Muscle of back (tissue), 11 donors: ENCODE measurements around the gene EIF2B5. TPM values are rescaled to one million over a fixed set of nuclear protein-coding genes. Genes with fewer than 3 reads are reported as not detected.

Experiments used
- DNase-seq, 3 donors: peaks; one replicate each; pipeline versions ENCODE4 v3.0.0 to v3.0.0-alpha.2; 2013
- polyA plus RNA-seq, 10 donors: library from polyadenylated mRNA; unstranded; fragments of 120-200 nt; gene quantifications; one replicate each; pipeline ENCODE4 v1.2.1, GENCODE V29; 2013; ENCODE audit not compliant: insufficient read length in 10 of 10

The EIF2B5 gene
- polyA plus RNA-seq, 10 donors, result 30.4 to 42.6 (median 35.5) TPM

- DNase-seq, result no peak
These were observed 57.7 kb downstream of the EIF2B5 start for GRCh38 chr3:184192889-184193288.

GRCh38 chr3:184193991-184194539, 58.9 kb downstream of the EIF2B5 start:
- DNase-seq, result no peak

Other genes starting within 250 kb of the EIF2B5 start
- 10 to 100 TPM; 17.1 to 40.2 (median 24.6) TPM for gene ABCC5, start 117.5 kb upstream of the EIF2B5 start, polyA plus RNA-seq
- gene HTR3D, start 103.6 kb upstream of the EIF2B5 start, polyA plus RNA-seq, result not detected
- not detected for gene HTR3C, start 82.3 kb upstream of the EIF2B5 start, polyA plus RNA-seq
- gene HTR3E, start 38.3 kb upstream of the EIF2B5 start, polyA plus RNA-seq, result not detected
- gene DVL3, start 20.0 kb downstream of the EIF2B5 start, polyA plus RNA-seq, result 10 to 100 TPM; 67.8 to 98.1 (median 76.6) TPM
- gene AP2M1, start 39.5 kb downstream of the EIF2B5 start, polyA plus RNA-seq, result 100 to 1,000 TPM; 185 to 233 (median 199) TPM
- gene ABCF3, start 50.8 kb downstream of the EIF2B5 start, polyA plus RNA-seq, result 10 to 100 TPM; 38.3 to 52.9 (median 44.8) TPM
- under 1 TPM in 9 of 10 donors, not detected in 1; 0.24 to 0.84 (median 0.48) TPM for gene VWA5B2, start 94.2 kb downstream of the EIF2B5 start, polyA plus RNA-seq
- 10 to 100 TPM; 19.3 to 25.0 (median 21.2) TPM for gene ALG3, start 113.6 kb downstream of the EIF2B5 start, polyA plus RNA-seq
- 1 to 10 TPM in 8 of 10 donors, under 1 TPM in 2; 0.67 to 2.3 (median 1.5) TPM for gene EEF1AKMT4, start 114.3 kb downstream of the EIF2B5 start, polyA plus RNA-seq
- gene CAMK2N2, start 126.2 kb downstream of the EIF2B5 start, polyA plus RNA-seq, result under 1 TPM in 4 of 10 donors, not detected in 6; 0.10 to 0.22 (median 0.13) TPM
- gene ECE2, start 140.7 kb downstream of the EIF2B5 start, polyA plus RNA-seq, result under 1 TPM in 1 of 10 donors, not detected in 9; 0.16 TPM
- gene PSMD2, start 163.9 kb downstream of the EIF2B5 start, polyA plus RNA-seq, result 100 to 1,000 TPM; 149 to 175 (median 165) TPM
- gene EIF4G1, start 179.2 kb downstream of the EIF2B5 start, polyA plus RNA-seq, result 100 to 1,000 TPM; 155 to 234 (median 181) TPM
- gene FAM131A, start 202.2 kb downstream of the EIF2B5 start, polyA plus RNA-seq, result 10 to 100 TPM in 7 of 10 donors, 1 to 10 TPM in 3; 8.4 to 13.3 (median 10.7) TPM
- 1 to 10 TPM; 2.4 to 5.9 (median 3.2) TPM for gene CLCN2, start 226.2 kb downstream of the EIF2B5 start, polyA plus RNA-seq
- gene POLR2H, start 226.4 kb downstream of the EIF2B5 start, polyA plus RNA-seq, result 10 to 100 TPM; 40.0 to 61.4 (median 43.8) TPM
- 1 to 10 TPM; 1.1 to 2.1 (median 1.6) TPM for gene THPO, start 242.8 kb downstream of the EIF2B5 start, polyA plus RNA-seq
- gene CHRD, start 244.7 kb downstream of the EIF2B5 start, polyA plus RNA-seq, result 10 to 100 TPM; 15.8 to 21.5 (median 17.4) TPM